PC-9 (cell line): ENCODE results near the gene SRPK1.

Source experiments
- EZH2 ChIP-seq: fragments of 200-600 bp; sonication (generic); IDR thresholded peaks from 2 replicates; pipeline ENCODE4 v1.8.0; 2017; ENCODE audit warnings: antibody characterized with exemption, low read depth
- TF ChIP-seq, protein P1 (sequence below): fragments of 200-600 bp; sonication (generic); conservative IDR thresholded peaks from 2 replicates; pipeline ENCODE4 v1.6.1; 2017; ENCODE audit warnings: mixed run types, antibody characterized with exemption, mild to moderate bottlenecking, moderate library complexity

DNA sequence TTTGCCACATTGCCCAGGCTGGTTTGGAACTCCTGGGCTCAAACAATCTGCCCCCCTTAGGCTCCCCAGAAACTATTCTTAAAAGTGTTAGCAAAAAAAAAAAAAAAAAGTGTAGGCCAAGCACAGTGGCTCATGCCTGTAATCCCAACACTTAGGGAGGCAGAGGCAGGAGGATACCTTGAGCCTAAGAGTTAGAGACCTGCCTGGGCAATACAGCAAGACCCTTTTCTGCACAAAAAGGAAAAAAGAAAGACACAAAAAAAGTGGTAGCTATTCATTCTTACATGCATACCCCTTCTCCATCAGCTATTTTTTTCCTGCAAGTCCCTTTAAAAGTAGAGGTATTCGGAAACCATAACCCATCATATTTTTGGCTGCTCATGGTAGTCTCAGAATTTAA is 3.2 kb upstream of the SRPK1 start:
- TF ChIP-seq, protein P1, sequence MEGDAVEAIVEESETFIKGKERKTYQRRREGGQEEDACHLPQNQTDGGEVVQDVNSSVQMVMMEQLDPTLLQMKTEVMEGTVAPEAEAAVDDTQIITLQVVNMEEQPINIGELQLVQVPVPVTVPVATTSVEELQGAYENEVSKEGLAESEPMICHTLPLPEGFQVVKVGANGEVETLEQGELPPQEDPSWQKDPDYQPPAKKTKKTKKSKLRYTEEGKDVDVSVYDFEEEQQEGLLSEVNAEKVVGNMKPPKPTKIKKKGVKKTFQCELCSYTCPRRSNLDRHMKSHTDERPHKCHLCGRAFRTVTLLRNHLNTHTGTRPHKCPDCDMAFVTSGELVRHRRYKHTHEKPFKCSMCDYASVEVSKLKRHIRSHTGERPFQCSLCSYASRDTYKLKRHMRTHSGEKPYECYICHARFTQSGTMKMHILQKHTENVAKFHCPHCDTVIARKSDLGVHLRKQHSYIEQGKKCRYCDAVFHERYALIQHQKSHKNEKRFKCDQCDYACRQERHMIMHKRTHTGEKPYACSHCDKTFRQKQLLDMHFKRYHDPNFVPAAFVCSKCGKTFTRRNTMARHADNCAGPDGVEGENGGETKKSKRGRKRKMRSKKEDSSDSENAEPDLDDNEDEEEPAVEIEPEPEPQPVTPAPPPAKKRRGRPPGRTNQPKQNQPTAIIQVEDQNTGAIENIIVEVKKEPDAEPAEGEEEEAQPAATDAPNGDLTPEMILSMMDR = no peak
- TF ChIP-seq EZH2 = no peak
